HG03039 (cell line): ENCODE data around the gene CHMP4B.

Experiments used
- ATAC-seq: cut with Tn5 transposase; IDR thresholded peaks from one replicate; pipeline ENCODE4 v1.9.1; 2021; ENCODE audit warnings: mild to moderate bottlenecking, moderate library complexity; ENCODE audit not compliant: unreplicated experiment

The CHMP4B gene

DNA sequence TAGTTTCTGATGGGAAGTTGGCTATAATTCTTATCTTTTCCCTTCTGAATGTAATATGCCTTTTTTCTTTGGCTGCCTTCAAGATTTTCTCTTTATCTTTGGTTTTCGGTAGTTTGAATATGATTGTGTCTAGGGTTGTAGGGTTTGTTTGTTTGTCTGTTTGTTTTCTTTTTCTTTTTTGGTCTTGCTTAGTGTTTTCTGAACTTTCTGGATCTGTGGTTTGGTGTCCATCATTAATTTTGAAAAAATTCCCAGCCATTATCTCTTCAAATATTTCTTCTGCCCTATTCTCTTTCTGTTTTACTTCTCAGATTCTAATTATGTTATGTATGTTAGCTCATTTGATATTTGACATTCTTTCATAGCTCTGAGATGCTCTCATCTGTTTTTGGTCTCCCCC is 79.4 kb downstream of the CHMP4B start:
- no peak for ATAC-seq

DNA sequence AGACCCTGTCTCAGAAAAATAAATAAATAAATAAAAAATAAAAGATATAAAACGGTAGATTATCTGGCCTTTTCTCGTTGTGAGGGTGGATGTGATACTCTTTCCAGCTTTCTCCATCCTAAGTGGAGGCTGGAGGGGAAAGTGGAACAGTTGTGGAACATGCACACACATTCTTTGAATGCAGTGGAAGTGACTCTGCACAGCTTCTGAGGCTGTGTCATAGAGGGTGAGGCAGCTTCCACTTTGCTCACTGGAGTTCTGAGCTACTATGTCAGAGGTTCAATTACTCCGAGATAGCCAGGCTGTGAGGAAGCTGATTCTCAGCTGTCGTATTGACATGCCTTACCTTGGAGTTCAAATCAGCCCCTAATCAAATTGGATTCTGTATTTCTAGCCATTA is 82.2 kb downstream of the CHMP4B start:
- ATAC-seq: no peak

DNA sequence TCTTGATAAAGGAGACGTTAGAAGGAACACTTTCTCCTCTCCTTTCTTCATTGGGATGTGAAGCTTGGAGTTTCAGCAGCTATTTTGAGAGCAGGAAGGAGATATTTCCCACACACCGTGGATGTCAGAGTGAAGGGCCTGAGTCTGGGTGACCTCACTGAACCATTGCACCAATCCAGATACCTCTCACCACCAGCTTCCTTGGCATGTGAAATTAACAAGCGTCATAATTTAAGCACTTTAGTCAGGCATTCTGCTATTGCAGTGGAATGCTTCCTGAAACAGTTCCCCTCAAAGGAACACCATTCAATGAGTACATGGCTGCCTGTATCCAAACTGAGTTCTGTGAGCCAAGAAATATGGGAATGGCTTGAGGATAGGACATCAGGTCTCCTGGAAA is 83.7 kb downstream of the CHMP4B start:
- no peak for ATAC-seq

DNA sequence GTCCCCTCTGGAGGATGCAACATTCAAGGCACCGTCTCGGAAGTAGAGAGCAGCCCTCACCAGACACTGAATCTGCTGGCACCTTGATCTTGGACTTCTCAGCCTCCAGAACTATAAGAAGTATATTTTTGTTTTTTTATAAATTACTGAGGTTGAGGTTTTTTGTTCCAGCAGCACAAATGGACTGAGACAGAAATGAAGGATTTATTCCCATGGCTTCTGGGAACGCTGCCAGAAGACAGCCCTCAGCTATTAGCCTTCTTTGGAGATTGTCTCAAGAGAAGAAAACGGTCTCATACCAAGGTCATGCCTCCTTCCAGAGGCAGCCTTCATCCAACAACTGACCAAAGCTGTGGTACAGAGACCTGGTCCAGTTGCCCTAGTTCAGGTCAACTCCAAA is 85.4 kb downstream of the CHMP4B start:
- no peak for ATAC-seq

DNA sequence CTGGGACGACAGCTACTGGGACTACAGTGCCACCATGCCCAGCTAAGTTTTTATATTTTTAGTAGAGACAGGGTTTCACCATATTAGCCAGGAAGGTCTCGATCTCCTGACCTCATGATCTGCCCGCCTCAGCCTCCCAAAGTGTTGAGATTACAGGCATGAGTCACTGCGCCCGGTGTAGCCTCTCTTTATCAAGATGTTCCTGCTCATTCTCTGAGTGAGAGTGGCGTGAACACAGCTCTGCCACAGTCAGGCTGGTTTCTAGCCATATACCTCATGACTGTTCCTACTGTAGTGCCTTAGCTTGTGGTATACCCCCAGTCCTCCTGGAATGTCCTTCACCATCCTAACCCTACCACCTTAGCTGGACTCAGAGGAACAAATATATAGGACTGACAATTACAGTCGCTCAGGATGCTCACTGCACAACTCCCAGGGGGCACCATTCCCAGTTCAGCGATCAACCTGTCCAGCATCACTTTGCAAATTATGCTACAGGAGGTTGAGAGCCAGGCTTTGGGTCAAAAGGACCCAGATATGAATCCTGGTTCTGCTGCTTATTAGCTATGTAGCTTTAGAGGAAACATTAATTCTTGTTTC is 86.3 kb downstream of the CHMP4B start:
- ATAC-seq: no peak

DNA sequence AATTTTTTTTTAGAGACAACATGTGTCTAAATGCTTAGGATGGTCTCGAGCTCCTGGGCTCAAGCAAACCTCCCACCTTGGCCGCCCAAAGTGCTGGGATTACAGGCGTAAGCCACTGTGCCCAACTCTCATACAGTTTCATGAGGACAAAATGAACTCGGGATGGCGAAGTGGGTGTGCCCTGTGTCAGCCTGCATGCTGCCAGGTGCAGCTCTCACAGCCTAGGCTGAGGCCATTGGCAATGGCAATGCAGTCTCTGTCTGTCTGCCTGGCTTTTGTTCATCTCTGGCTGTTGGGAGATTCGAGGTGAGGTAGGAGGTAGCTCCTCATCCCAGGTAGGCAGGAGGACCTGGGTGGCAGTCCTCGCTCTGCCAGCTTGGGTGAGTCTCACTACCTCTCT is 88.0 kb downstream of the CHMP4B start:
- ATAC-seq: no peak

DNA sequence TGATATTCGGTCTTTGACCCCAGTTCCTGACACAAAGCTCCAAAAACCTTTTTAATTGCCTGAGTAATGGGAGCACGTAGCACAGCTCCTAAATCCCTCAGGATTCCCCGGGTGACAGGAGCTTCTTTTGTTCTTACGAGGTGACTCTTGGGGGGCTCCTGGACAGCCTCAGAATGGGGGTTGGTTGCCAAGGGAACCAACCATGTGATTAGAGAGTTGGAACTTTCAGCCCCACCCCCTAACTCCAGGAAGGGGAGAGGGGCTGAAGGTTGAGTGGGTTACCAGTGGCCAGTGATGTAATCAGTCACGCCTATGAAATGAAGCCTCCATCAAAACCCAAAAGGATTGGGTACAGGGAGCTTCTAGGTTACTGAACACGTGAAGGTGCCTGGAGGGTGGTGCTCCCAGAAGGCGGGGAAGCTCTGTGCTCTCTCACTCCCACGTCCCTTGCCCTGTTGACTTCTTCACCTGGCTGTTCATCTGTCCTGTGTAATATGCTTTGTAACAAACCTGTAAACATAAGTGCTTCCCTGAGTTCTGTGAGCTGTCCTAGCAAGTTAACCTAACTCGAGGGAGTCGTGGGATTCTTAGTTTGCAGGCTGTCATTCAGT is 89.5 kb downstream of the CHMP4B start:
- ATAC-seq: no peak

DNA sequence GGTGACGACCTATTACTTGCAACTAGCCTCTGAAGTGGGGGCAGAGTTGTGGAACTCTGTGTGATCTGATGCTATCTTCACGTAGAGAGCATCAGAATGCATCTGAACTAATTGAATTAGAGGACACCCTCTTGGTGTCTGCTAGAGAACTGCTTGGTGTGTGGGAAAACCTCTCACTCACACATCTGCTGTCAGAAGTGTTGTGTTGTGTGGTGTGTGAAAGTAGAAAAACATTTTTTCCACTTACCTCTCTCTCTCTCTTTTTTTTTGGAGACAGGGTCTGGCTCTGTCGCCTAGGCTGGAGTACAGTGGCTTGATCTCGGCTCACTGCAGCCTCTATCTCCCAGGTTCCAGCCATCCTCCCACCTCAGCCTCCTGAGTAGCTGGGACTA is 90.0 kb downstream of the CHMP4B start:
- ATAC-seq: no peak

DNA sequence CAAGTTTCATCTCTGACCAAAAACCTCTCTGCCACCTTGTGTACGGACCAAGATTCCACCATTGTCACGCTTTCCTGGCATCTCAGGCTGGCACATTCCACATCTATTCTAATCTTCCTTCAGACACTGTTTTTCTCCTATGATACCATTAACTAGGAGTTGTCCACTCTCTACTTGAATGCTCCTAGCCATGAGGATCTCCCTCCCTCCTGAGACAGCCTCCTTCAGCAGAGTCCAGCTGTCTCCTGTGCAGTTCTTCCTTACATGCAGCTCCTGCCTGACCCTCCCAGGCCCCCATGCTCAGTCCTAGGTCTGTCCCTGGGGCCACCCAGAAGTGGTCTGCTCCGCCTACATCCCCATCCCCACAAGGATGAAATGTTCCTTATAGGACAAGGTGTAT is 90.9 kb downstream of the CHMP4B start:
- no peak for ATAC-seq
